Measurements from ENCODE around the gene TMEM8B.

DNA sequence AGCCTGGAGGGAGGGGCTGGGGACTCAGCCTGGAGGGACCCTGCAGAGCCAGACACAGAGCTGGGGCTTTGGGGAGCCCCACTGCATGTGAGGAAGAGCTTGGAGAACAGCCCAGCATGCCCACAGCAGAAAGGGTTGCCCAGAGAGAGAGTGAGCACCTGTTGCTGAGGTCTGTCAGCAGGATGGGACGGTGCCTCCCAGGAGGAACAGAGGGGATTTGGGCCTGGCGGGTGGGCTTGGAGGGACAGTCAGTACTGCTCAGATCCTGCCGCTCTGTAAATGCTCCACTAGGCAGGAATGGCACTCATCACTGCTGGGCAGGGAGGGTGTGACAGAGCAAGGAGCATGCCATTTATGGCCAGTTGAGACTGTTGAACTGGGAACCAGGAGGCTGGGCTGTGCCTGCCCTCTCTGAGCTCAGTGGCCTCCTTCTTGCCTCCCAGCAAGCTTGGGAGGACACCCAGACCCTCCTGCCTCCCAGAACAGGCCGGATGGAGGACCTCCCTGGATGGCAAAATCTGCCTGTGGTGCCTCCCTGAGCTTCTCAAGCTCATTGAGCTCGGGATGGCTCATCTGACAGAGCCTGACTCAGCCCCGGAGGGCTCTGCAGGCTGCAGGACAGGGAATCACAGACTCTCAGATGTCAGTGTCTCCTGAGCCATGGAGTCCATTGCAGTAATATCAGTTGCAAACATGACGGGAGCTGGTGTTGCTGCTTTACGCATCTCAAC is 76.2 kb downstream of the TMEM8B start:
- TF ChIP-seq ELF4 (IDR thresholded peaks at IDR 0.05) (no peak), BHLHE40 (IDR thresholded peaks at IDR 0.05; ENCODE audit: borderline replicate concordance) (no peak), L3MBTL2 (conservative IDR thresholded peaks at IDR 0.05) (no peak), SUZ12 (IDR thresholded peaks at IDR 0.05) (no peak), SP1 (IDR thresholded peaks at IDR 0.05) (no peak), NFRKB (IDR thresholded peaks at IDR 0.05) (no peak), FOXA1 (IDR thresholded peaks at IDR 0.05) (no peak), FOXM1 (IDR thresholded peaks at IDR 0.05; ENCODE audit: borderline replicate concordance) (no peak), LEF1 (IDR thresholded peaks at IDR 0.05; ENCODE audit: borderline replicate concordance) (no peak), TARDBP (IDR thresholded peaks at IDR 0.05) (no peak), ARNT (IDR thresholded peaks at IDR 0.05) (no peak), FOXK2 (IDR thresholded peaks at IDR 0.05) (no peak)
- TF ChIP-seq, protein P1, sequence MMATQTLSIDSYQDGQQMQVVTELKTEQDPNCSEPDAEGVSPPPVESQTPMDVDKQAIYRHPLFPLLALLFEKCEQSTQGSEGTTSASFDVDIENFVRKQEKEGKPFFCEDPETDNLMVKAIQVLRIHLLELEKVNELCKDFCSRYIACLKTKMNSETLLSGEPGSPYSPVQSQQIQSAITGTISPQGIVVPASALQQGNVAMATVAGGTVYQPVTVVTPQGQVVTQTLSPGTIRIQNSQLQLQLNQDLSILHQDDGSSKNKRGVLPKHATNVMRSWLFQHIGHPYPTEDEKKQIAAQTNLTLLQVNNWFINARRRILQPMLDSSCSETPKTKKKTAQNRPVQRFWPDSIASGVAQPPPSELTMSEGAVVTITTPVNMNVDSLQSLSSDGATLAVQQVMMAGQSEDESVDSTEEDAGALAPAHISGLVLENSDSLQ (IDR thresholded peaks at IDR 0.05): no peak
